ENCODE data around the gene U2AF2.
A peak's percentile ranks its signal among the peaks of the same experiment; 100 is the strongest.

The U2AF2 gene

GRCh38 chr19:55643003-55643886, 11.6 kb upstream of the U2AF2 start, which contains the start of gene ZNF581:
Gene ZNF581 (plus strand): TSS chr19:55643649. CDS start chr19:55644572, 923 bp downstream.
- peak; percentile 77 for DNase-seq (ENCODE audit: low spot score)

GRCh38 chr19:55643887-55644176, 11.0 kb upstream of the U2AF2 start:
- no peak for DNase-seq (ENCODE audit: low spot score)

- DNase-seq (ENCODE audit: low spot score), result no peak
These were observed 10.5 kb upstream of the U2AF2 start for GRCh38 chr19:55644191-55644833.

- DNase-seq (ENCODE audit: low spot score), result no peak
These were observed 9.9 kb upstream of the U2AF2 start for GRCh38 chr19:55644842-55645511.

- DNase-seq (ENCODE audit: low spot score), result no peak
These were observed 9.3 kb upstream of the U2AF2 start for GRCh38 chr19:55645512-55645881.

GRCh38 chr19:55646889-55647731, 7.7 kb upstream of the U2AF2 start:
- peak; percentile 48 for DNase-seq (ENCODE audit: low spot score)

GRCh38 chr19:55647732-55648584, 6.9 kb upstream of the U2AF2 start, which contains the start of gene CCDC106:
Gene CCDC106 (plus strand): TSS chr19:55648212. CDS start chr19:55649047, 835 bp downstream.
- DNase-seq (ENCODE audit: low spot score), result peak; percentile 85

GRCh38 chr19:55648585-55649267, 6.1 kb upstream of the U2AF2 start:
- DNase-seq (ENCODE audit: low spot score), result no peak

GRCh38 chr19:55649268-55650125, 5.3 kb upstream of the U2AF2 start:
- no peak for DNase-seq (ENCODE audit: low spot score)

- DNase-seq (ENCODE audit: low spot score), result no peak
These were observed 4.7 kb upstream of the U2AF2 start for GRCh38 chr19:55650126-55650557.

GRCh38 chr19:55650602-55651230, 4.1 kb upstream of the U2AF2 start:
- DNase-seq (ENCODE audit: low spot score), result no peak

- DNase-seq (ENCODE audit: low spot score), result no peak
These were observed 3.6 kb upstream of the U2AF2 start for GRCh38 chr19:55651236-55651635.

- DNase-seq (ENCODE audit: low spot score), result no peak
These were observed 2.3 kb upstream of the U2AF2 start for GRCh38 chr19:55652311-55653128.

GRCh38 chr19:55653651-55654322, 1.0 kb upstream of the U2AF2 start:
- peak; percentile 99 for DNase-seq (ENCODE audit: low spot score)

- peak; percentile 99 for DNase-seq (ENCODE audit: low spot score)
These were observed 440 bp upstream of the U2AF2 start for GRCh38 chr19:55654323-55654867.

- no peak for DNase-seq (ENCODE audit: low spot score)
These were observed 809 bp downstream of the U2AF2 start for GRCh38 chr19:55655648-55656040.

- no peak for DNase-seq (ENCODE audit: low spot score)
These were observed 1.7 kb downstream of the U2AF2 start for GRCh38 chr19:55656552-55656951.
